H1 (cell line): Measurements from ENCODE around the gene SHMT2. TPM values are rescaled to one million over a fixed set of nuclear protein-coding genes. Genes with fewer than 3 reads are reported as not detected.

Source experiments
- USF2 ChIP-seq: IDR thresholded peaks from 2 replicates; pipeline ENCODE4 v1.6.1; 2011; ENCODE audit warnings: low read length, improper control_type of control experiment
- polyA plus RNA-seq, 7 experiments: library from polyadenylated mRNA; depleted of rRNA in 3 of 7; stranded (reverse) in 5 of 7; unstranded in 2 of 7; fragments of >200 nt in 5 of 7; fragments of 200-250 nt in 2 of 7; gene quantifications; 1 replicate in 5 of 7; 2 replicates in 1 of 7; 4 replicates in 1 of 7; pipeline versions ENCODE4 v1.2.1 to v1.2.3, GENCODE V29; 2011 to 2013; ENCODE audit warnings: missing spikeins in 2 of 7, mixed read lengths in 2 of 7
- total RNA-seq: library from RNA; stranded (reverse); fragmentation: NEBNext Ultra II Directional; extraction: Animal tissue kit (Norgen Biotek cat#: 25700); gene quantifications from 2 replicates; pipeline ENCODE4 v1.2.1, GENCODE V29; 2021

SHMT2 gene
- total and polyA plus RNA-seq, 2 of the 8 experiments (the other 6 are each of a cell fraction or from before 2014, with no cell fraction given), result 274 to 520 TPM

GRCh38 chr12:57278465-57279381 is 49.2 kb downstream of the SHMT2 start (continued):
- no peak for TF ChIP-seq USF2
